Subcutaneous adipose tissue (tissue), 4 donors: ENCODE measurements around the gene SFXN5. TPM values are rescaled to one million over a fixed set of nuclear protein-coding genes. Genes with fewer than 3 reads are reported as not detected.

Experiments
- CTCF ChIP-seq: fragments of 450-650 bp; IDR thresholded peaks from one replicate; pipeline ENCODE4 v1.5.1; 2016; ENCODE audit warnings: low read depth, mild to moderate bottlenecking, control low read depth, antibody characterized with exemption, moderate library complexity
- total RNA-seq, 4 donors: library from RNA; depleted of rRNA; stranded (reverse); fragments of >200 nt; gene quantifications; one replicate each; pipeline ENCODE4 v1.1.0, GENCODE V29; 2016

Gene SFXN5
- total RNA-seq, 4 donors from 2014 or later, result 5.1 to 8.9 (median 7.6) TPM

- TF ChIP-seq CTCF, result no peak
Observed at GRCh38 chr2:72971036-72971435, 100.5 kb downstream of the SFXN5 start.

GRCh38 chr2:72969706-72970105 is 101.8 kb downstream of the SFXN5 start:
- no peak for TF ChIP-seq CTCF

- no peak for TF ChIP-seq CTCF
Observed at GRCh38 chr2:72968286-72968685, 103.2 kb downstream of the SFXN5 start.

- no peak for TF ChIP-seq CTCF
Observed at GRCh38 chr2:72965770-72966450, 105.6 kb downstream of the SFXN5 start.

- TF ChIP-seq CTCF, result no peak
Observed at GRCh38 chr2:72965016-72965415, 106.5 kb downstream of the SFXN5 start.

GRCh38 chr2:72964146-72964525 is 107.4 kb downstream of the SFXN5 start:
- no peak for TF ChIP-seq CTCF

- TF ChIP-seq CTCF, result no peak
Observed at GRCh38 chr2:72963423-72964145, 107.9 kb downstream of the SFXN5 start.
